GM10248 (cell line): ENCODE data around the gene TAF12.

Source experiments
- CTCF ChIA-PET: fragments of 300-600 bp; sonication (Branson Sonifier 250); formaldehyde crosslinking; extraction: SDS; loops from one replicate; lab custom pipeline; 2021; ENCODE audit warnings: antibody characterized with exemption; lab: Yijun Ruan, JAX
- POLR2A ChIA-PET: fragments of 350-650 bp; sonication (Branson Sonifier 250); formaldehyde crosslinking; extraction: SDS; loops from one replicate; lab custom pipeline; 2020; ENCODE audit warnings: antibody characterized with exemption; lab: Yijun Ruan, JAX
- DNase-seq: peaks from one replicate; pipeline ENCODE4 v3.0.0; 2012; ENCODE audit errors: extremely low spot score
- TF ChIP-seq, protein P1 (sequence below): IDR thresholded peaks from 2 replicates; pipeline ENCODE4 v1.5.1; 2012; ENCODE audit warnings: mild to moderate bottlenecking, low read depth; ENCODE audit errors: extremely low read depth, missing control alignments, control extremely low read depth

TAF12 gene

GRCh38 chr1:28565726-28566125, 77.1 kb downstream of the TAF12 start:
- CTCF ChIA-PET = interaction anchor here (1.0 kb wide), 1 partner anchor 13 kb away, joined by 3 read pairs; the partner anchor contains the start of gene TRNAU1AP
- TF ChIP-seq, protein P1, sequence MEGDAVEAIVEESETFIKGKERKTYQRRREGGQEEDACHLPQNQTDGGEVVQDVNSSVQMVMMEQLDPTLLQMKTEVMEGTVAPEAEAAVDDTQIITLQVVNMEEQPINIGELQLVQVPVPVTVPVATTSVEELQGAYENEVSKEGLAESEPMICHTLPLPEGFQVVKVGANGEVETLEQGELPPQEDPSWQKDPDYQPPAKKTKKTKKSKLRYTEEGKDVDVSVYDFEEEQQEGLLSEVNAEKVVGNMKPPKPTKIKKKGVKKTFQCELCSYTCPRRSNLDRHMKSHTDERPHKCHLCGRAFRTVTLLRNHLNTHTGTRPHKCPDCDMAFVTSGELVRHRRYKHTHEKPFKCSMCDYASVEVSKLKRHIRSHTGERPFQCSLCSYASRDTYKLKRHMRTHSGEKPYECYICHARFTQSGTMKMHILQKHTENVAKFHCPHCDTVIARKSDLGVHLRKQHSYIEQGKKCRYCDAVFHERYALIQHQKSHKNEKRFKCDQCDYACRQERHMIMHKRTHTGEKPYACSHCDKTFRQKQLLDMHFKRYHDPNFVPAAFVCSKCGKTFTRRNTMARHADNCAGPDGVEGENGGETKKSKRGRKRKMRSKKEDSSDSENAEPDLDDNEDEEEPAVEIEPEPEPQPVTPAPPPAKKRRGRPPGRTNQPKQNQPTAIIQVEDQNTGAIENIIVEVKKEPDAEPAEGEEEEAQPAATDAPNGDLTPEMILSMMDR = no peak
- DNase-seq = no peak
- POLR2A ChIA-PET = interaction anchor here (1.3 to 2.7 kb wide), 2 partner anchors 13 to 16 kb away, joined by 10 read pairs; no protein-coding TSS in a partner anchor

- CTCF ChIA-PET = interaction anchor here (1.0 to 1.4 kb wide), 2 partner anchors 12 to 18 kb away, joined by 3 to 4 read pairs; partner anchors contain the start of gene TRNAU1AP
- POLR2A ChIA-PET = interaction anchor here (1.3 to 2.7 kb wide), 2 partner anchors 14 to 16 kb away, joined by 10 read pairs; no protein-coding TSS in a partner anchor
- no peak for DNase-seq
- TF ChIP-seq, protein P1 = no peak
Measured at GRCh38 chr1:28565040-28565439, 77.8 kb downstream of the TAF12 start.

- no peak for DNase-seq
- CTCF ChIA-PET = interaction anchor here (1.4 kb wide), 1 partner anchor 17 kb away, joined by 4 read pairs; no protein-coding TSS in a partner anchor
- POLR2A ChIA-PET = interaction anchor here (1.3 to 2.7 kb wide), 2 partner anchors 15 to 17 kb away, joined by 10 read pairs; no protein-coding TSS in a partner anchor
- TF ChIP-seq, protein P1 = no peak
Measured at GRCh38 chr1:28564310-28564709, 78.6 kb downstream of the TAF12 start.

GRCh38 chr1:28560886-28561285, 82.0 kb downstream of the TAF12 start:
- ChIA-PET CTCF (interaction anchor here (0.9 to 1.8 kb wide), 3 partner anchors 18 to 30 kb away, joined by 3 to 7 read pairs (median 3); no protein-coding TSS in a partner anchor), POLR2A (interaction anchor here (0.5 to 1.0 kb wide), 2 partner anchors 19 to 20 kb away, joined by 4 to 5 read pairs; no protein-coding TSS in a partner anchor)
- DNase-seq = no peak
- TF ChIP-seq, protein P1 = no peak
